GM12878 (cell line): ENCODE data around the gene NPRL2. TPM values are rescaled to one million over a fixed set of nuclear protein-coding genes. Genes with fewer than 3 reads are reported as not detected.

Experiments
- ATAC-seq: fragments of 200-7000 bp; cut with Tn5 transposase; 3 replicates; pipeline ENCODE4 v1.9.1; 2020; ENCODE audit warnings: mild to moderate bottlenecking, moderate library complexity
- BruUV-seq: library from RNA; stranded (reverse); fragments of 400-500 nt; replicated peaks from 2 replicates; lab custom pipeline; 2021; lab: Mats Ljungman, UMichigan
- CTCF ChIA-PET: fragments of 300-600 bp; sonication (Branson Sonifier 250); formaldehyde crosslinking; extraction: SDS; loops from one replicate; lab custom pipeline; 2021; ENCODE audit warnings: inconsistent platforms; lab: Yijun Ruan, JAX
- POLR2A ChIA-PET: fragments of 350-600 bp; formaldehyde crosslinking; extraction: SDS; loops from one replicate; lab custom pipeline; 2021; ENCODE audit warnings: inconsistent platforms; lab: Charles Lee
- RAD21 ChIA-PET: fragments of 300-600 bp; sonication (Branson Sonifier 250); formaldehyde crosslinking; loops from one replicate; lab custom pipeline; 2023; ENCODE audit warnings: antibody characterized with exemption; ENCODE audit not compliant: unreplicated experiment; lab: Charles Lee
- SMC1A ChIA-PET: fragments of 300-600 bp; sonication (Branson Sonifier 250); formaldehyde crosslinking; loops from one replicate; lab custom pipeline; 2023; ENCODE audit not compliant: unreplicated experiment, uncharacterized antibody; lab: Charles Lee
- DNase-seq: peaks from one replicate; pipeline ENCODE4 v3.0.0-alpha.2; 2011; ENCODE audit warnings: low read depth, low spot score
- FAIRE-seq: peaks from 3 replicates; lab custom pipeline; 2011; peaks lifted over from hg19 to GRCh38; lab: Jason Lieb, UNC
- H2AFZ ChIP-seq: 2 replicates; pipeline ENCODE4 v1.6.0; 2011; ENCODE audit warnings: low read depth, low read length, control low read depth; ENCODE audit not compliant: control insufficient read depth
- H3K27ac ChIP-seq: 2 replicates; pipeline ENCODE4 v1.5.1; 2011; ENCODE audit warnings: control low read depth; ENCODE audit not compliant: control insufficient read depth, insufficient read depth
- H3K27me3 ChIP-seq, 2 experiments: replicated peaks in 1 of 2; 2 replicates each; pipeline versions ENCODE4 v1.6.0 to v1.6.1; 2011; ENCODE audit warnings: low read length in 1 of 2; ENCODE audit not compliant: control insufficient read depth in 2 of 2, insufficient read depth in 2 of 2
- H3K36me3 ChIP-seq, 2 experiments: 2 replicates each; pipeline ENCODE4 v1.5.1; 2011; ENCODE audit warnings: low read length in 1 of 2; ENCODE audit not compliant: control insufficient read depth in 2 of 2, insufficient read depth in 2 of 2
- H3K4me1 ChIP-seq: 2 replicates; pipeline ENCODE4 v1.6.1; 2011; ENCODE audit warnings: mild to moderate bottlenecking, low read length, moderate library complexity, mixed read lengths; ENCODE audit not compliant: control insufficient read depth, insufficient read depth
- H3K4me2 ChIP-seq: 2 replicates; pipeline ENCODE4 v1.6.0; 2011; ENCODE audit warnings: control low read depth; ENCODE audit not compliant: control insufficient read depth, insufficient read depth
- H3K4me3 ChIP-seq: fragments of 200-600 bp; sonication (generic); 2 replicates; pipeline ENCODE4 v1.5.1; 2016
- H3K79me2 ChIP-seq: 2 replicates; pipeline ENCODE4 v1.6.0; 2011; ENCODE audit warnings: low read length; ENCODE audit not compliant: control insufficient read depth, insufficient read depth
- H3K9ac ChIP-seq: 2 replicates; pipeline ENCODE4 v1.8.0; 2011; ENCODE audit warnings: low read length, control low read depth, mixed read lengths; ENCODE audit not compliant: control insufficient read depth, insufficient read depth
- H3K9me3 ChIP-seq: replicated peaks from 3 replicates; pipeline ENCODE4 v1.5.1; 2011; ENCODE audit warnings: mild to moderate bottlenecking, low read length; ENCODE audit not compliant: control insufficient read depth, insufficient read depth
- H4K20me1 ChIP-seq: 2 replicates; pipeline ENCODE4 v1.6.0; 2011; ENCODE audit not compliant: control insufficient read depth, insufficient read depth
- BRCA1 ChIP-seq: IDR thresholded peaks from 2 replicates; pipeline ENCODE4 v1.6.1; 2011; ENCODE audit warnings: low read depth, low read length, improper control_type of control experiment
- CREM ChIP-seq: IDR thresholded peaks from 2 replicates; pipeline ENCODE4 v1.6.1; 2014; ENCODE audit warnings: antibody characterized with exemption, low read depth
- CUX1 ChIP-seq: IDR thresholded peaks from 2 replicates; pipeline ENCODE4 v1.6.1; 2012; ENCODE audit warnings: improper control_type of control experiment, low read depth, low read length; ENCODE audit not compliant: insufficient replicate concordance
- FOS ChIP-seq: IDR thresholded peaks from 3 replicates; pipeline ENCODE4 v1.6.1; 2011; ENCODE audit warnings: borderline replicate concordance; ENCODE audit not compliant: insufficient read length; ENCODE audit errors: extremely low read depth
- IKZF2 ChIP-seq, 2 experiments: fragments of 450-650 bp; IDR thresholded peaks; 2 replicates each; pipeline ENCODE4 v1.6.1; 2017; ENCODE audit warnings: mild to moderate bottlenecking in 2 of 2, moderate library complexity in 2 of 2
- KLF5 ChIP-seq: fragments of 450-650 bp; IDR thresholded peaks from 2 replicates; pipeline ENCODE4 v1.6.1; 2014; ENCODE audit warnings: mild to moderate bottlenecking; ENCODE audit not compliant: partially characterized antibody
- NBN ChIP-seq: fragments of 450-650 bp; IDR thresholded peaks from 2 replicates; pipeline ENCODE4 v1.6.1; 2016
- RAD51 ChIP-seq: fragments of 450-650 bp; IDR thresholded peaks from 2 replicates; pipeline ENCODE4 v1.6.1; 2016; ENCODE audit warnings: moderate library complexity, mild to moderate bottlenecking, inconsistent platforms
- RB1 ChIP-seq: fragments of 450-650 bp; formaldehyde crosslinking; IDR thresholded peaks from 2 replicates; pipeline ENCODE4 v1.6.1; 2017; ENCODE audit warnings: mild to moderate bottlenecking, borderline replicate concordance
- RELA ChIP-seq: fragments of 450-650 bp; IDR thresholded peaks from 2 replicates; pipeline ENCODE4 v1.8.0; 2014; ENCODE audit warnings: borderline replicate concordance; ENCODE audit not compliant: partially characterized antibody
- TCF12 ChIP-seq: IDR thresholded peaks from 2 replicates; pipeline ENCODE4 v1.6.1; 2011; ENCODE audit warnings: low read depth, mild to moderate bottlenecking, low read length
- YBX1 ChIP-seq: fragments of 450-650 bp; IDR thresholded peaks from 2 replicates; pipeline ENCODE4 v1.6.1; 2016; ENCODE audit warnings: antibody characterized with exemption
- ZNF217 ChIP-seq: fragments of 450-650 bp; IDR thresholded peaks from 2 replicates; pipeline ENCODE4 v1.6.1; 2017; ENCODE audit warnings: antibody characterized with exemption, mild to moderate bottlenecking
- WGBS: methylation state at CpG from one replicate; pipeline ENCODE4 v1.1.6; 2016; ENCODE audit warnings: low lambda C conversion rate; ENCODE audit not compliant: insufficient replicate concordance, insufficient coverage; ENCODE audit errors: missing lambda C conversion rate; 5-methylcytosine and 5-hydroxymethylcytosine counted together
- in situ Hi-C: fragments of 300-500 bp; cut with MboI; formaldehyde crosslinking; loops from 9 replicates; pipeline ENCODE4 v1.14.3; 2018; ENCODE audit warnings: mixed read lengths
- intact Hi-C: fragments of 100-400 bp; cut with micrococcal nuclease; formaldehyde crosslinking; loops from one replicate; pipeline ENCODE4 v1.14.2; 2022; ENCODE audit not compliant: unreplicated experiment
- polyA plus RNA-seq, 11 experiments: library from polyadenylated mRNA; depleted of rRNA in 4 of 11; unstranded in 6 of 11; stranded (reverse) in 5 of 11; fragments of >200 nt; fragmentation: Nextera tagmentation in 4 of 11; fragmentation: Illumina TruSeq in 1 of 11; extraction: Ambion mirVana in 4 of 11; extraction: Trizol in 1 of 11; gene quantifications; 1 replicate in 1 of 11; 2 replicates in 10 of 11; pipeline versions ENCODE4 v1.2.1 to v1.2.3, GENCODE V29; 2011 to 2016; ENCODE audit warnings: inconsistent platforms in 2 of 11, missing spikeins in 2 of 11, low read depth in 1 of 11
- total RNA-seq, 4 experiments: library from RNA; depleted of rRNA in 3 of 4; stranded (reverse); fragments of >200 nt in 3 of 4; fragmentation: Illumina TruSeq in 1 of 4; extraction: Trizol in 1 of 4; gene quantifications; 2 replicates each; pipeline versions ENCODE4 v1.2.1 to v1.2.3, GENCODE V29; 2013 to 2021
- TF ChIP-seq, protein P1 (sequence below): IDR thresholded peaks from 2 replicates; pipeline ENCODE4 v1.6.1; 2011; ENCODE audit warnings: mild to moderate bottlenecking, low read depth, low read length, moderate library complexity; ENCODE audit not compliant: insufficient replicate concordance

NPRL2 gene
- total and polyA plus RNA-seq, 10 of the 15 experiments (the other 5 are each of a cell fraction or from before 2014, with no cell fraction given) = 17.8 to 54.2 (median 32.9) TPM

DNA sequence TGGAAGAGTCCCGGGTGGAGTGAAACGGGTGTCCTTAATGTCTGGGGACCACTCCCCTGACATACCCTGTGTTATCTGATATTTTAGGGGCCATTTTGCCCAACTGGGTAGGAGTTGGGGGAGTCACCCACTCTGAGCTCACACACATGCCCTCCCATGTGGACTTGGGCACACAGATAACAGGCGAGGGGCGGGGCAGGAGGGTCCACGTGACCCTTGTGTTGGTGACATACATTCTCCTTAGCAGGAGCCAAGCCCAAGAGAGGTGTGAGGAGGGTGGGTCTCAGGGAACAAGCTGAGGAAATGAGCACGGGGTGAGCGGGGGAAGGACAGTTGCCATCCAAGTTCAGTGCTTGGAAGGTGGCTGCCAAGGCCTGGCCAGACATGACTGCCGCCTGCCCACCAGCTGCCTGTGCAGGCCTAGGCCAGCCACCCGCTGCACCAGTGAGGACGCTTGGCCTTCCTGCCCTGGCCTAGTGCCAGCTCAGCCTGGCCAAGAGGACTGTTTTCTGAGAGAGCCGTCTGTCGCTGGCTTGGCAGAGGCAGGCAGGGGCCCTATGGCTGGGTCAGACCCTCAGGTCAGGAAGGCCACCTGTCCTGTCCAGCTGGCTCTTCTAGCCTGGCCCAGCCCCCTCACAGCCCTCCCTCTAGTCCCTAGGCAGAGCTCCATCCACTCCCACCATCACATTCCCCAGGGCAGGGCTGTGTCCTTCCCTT lies 40.1 kb upstream of the NPRL2 start:
- CTCF ChIA-PET = no interaction called here
- no peak for DNase-seq
- SMC1A ChIA-PET = interaction anchor here (0.5 kb wide), 1 partner anchor 132 kb away, joined by 3 read pairs; no protein-coding TSS in a partner anchor

DNA sequence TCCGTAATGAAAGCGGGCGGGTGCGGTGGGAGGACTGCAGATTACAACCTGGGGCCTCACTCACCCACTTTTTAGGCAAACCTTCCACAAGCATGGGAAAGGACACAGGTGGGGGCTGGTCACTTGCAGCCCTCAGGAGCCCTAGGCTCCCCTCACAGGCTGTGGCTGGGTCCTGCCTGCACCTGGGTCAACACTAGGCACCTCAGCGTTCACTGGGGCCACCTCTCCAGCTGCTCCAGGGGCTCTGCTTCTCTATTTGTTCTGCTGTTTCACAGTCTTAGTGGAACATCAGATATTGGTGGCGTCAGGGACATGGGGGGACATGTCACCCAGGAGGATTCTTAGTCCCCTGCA lies 38.8 kb upstream of the NPRL2 start:
- no peaks in the 10 kb centered on the region for H3K9me3 ChIP-seq
- H3K79me2 ChIP-seq = no peaks in the 10 kb centered on the region
- ATAC-seq (no peak), FAIRE-seq (no peak), DNase-seq (no peak)
- CTCF ChIA-PET = no interaction called here
- no peaks in the 10 kb centered on the region for H3K4me1 ChIP-seq
- H3K4me3 ChIP-seq = no peak overlapping the region
- POLR2A ChIA-PET = no interaction called here
- peaks cover 0 to 3% of the 10 kb centered on the region in 2 experiments; a peak in 3 of 4 replicates for H3K27me3 ChIP-seq
- no peaks in the 10 kb centered on the region for H3K36me3 ChIP-seq
- WGBS = 26% methylated on average over 6 of the region's 6 CpGs
- SMC1A ChIA-PET = no interaction called here
- intact Hi-C loops = no loop called here
- RAD21 ChIA-PET = no interaction called here
- H4K20me1 ChIP-seq = no peaks in the 10 kb centered on the region
- in situ Hi-C loops = no loop called here
- H3K27ac ChIP-seq = no peak overlapping the region
- H3K9ac ChIP-seq = no peak overlapping the region
- no peak overlapping the region for H3K4me2 ChIP-seq
- H2AFZ ChIP-seq = no peak overlapping the region
- BruUV-seq = no TSS peak
- TF ChIP-seq ZNF217 = no peak
- no peak for TF ChIP-seq CUX1
- TF ChIP-seq RELA = no peak
- no peak for TF ChIP-seq KLF5
- TF ChIP-seq IKZF2 (IDR thresholded peaks at IDR 0.05) = no peak
- no peak for TF ChIP-seq NBN
- no peak for TF ChIP-seq BRCA1
- TF ChIP-seq, protein P1, sequence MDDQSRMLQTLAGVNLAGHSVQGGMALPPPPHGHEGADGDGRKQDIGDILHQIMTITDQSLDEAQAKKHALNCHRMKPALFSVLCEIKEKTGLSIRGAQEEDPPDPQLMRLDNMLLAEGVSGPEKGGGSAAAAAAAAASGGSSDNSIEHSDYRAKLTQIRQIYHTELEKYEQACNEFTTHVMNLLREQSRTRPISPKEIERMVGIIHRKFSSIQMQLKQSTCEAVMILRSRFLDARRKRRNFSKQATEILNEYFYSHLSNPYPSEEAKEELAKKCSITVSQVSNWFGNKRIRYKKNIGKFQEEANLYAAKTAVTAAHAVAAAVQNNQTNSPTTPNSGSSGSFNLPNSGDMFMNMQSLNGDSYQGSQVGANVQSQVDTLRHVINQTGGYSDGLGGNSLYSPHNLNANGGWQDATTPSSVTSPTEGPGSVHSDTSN = no peak
- no peak for TF ChIP-seq CREM
- TF ChIP-seq FOS = no peak

More for the DNA sequence above, 40.1 kb upstream of the NPRL2 start:
- in situ Hi-C loops = no loop called here
- Histone ChIP-seq H2AFZ (no peak overlapping the region), H3K4me3 (no peak overlapping the region), H3K9ac (no peak overlapping the region), H3K27me3 (peaks cover 0 to 3% of the 10 kb centered on the region in 2 experiments; a peak in 3 of 4 replicates), H3K9me3 (no peaks in the 10 kb centered on the region), H3K79me2 (no peaks in the 10 kb centered on the region), H4K20me1 (no peaks in the 10 kb centered on the region), H3K36me3 (no peaks in the 10 kb centered on the region), H3K4me2 (no peak overlapping the region), H3K27ac (no peak overlapping the region), H3K4me1 (no peaks in the 10 kb centered on the region)
- 23% methylated on average over 12 of the region's 12 CpGs for WGBS
- BruUV-seq = no TSS peak
- ATAC-seq (no peak), FAIRE-seq (no peak)
- intact Hi-C loops = no loop called here
- ChIA-PET POLR2A (no interaction called here), RAD21 (interaction anchor here (0.5 kb wide), 1 partner anchor 44 kb away, joined by 3 read pairs; no protein-coding TSS in a partner anchor)
- TF ChIP-seq RB1 (no peak), RAD51 (no peak), TCF12 (no peak), YBX1 (no peak)
